Gastroesophageal sphincter (tissue), 4 donors: ENCODE measurements around the gene KAT8. TPM values are rescaled to one million over a fixed set of nuclear protein-coding genes. Genes with fewer than 3 reads are reported as not detected.

Experiments used
- ATAC-seq: fragments of 150-250 bp; one replicate; pipeline ENCODE4 v1.9.1; 2016; ENCODE audit warnings: mild to moderate bottlenecking, moderate library complexity
- H3K27ac ChIP-seq, 4 donors: fragments of 200-600 bp; sonication (generic) in 3 of 4; 1 replicate in 3 of 4; 2 replicates in 1 of 4; pipeline ENCODE4 v1.5.1; 2016 to 2019
- H3K27me3 ChIP-seq: fragments of 200-600 bp; sonication (generic); one replicate; pipeline ENCODE4 v1.5.1; 2019
- H3K36me3 ChIP-seq, 2 donors: fragments of 200-600 bp; sonication (generic); one replicate each; pipeline ENCODE4 v1.5.1; 2019; ENCODE audit warnings: control low read depth in 1 of 2
- H3K4me1 ChIP-seq, 3 donors: fragments of 200-600 bp; sonication (generic); 1 replicate in 2 of 3; 2 replicates in 1 of 3; pipeline ENCODE4 v1.5.1; 2016 to 2019; ENCODE audit warnings: control low read depth in 2 of 3
- H3K4me3 ChIP-seq, 2 donors: fragments of 200-600 bp; sonication (generic); one replicate each; pipeline ENCODE4 v1.5.1; 2019; ENCODE audit warnings: mild to moderate bottlenecking in 1 of 2, moderate library complexity in 1 of 2
- H3K9me3 ChIP-seq, 3 donors: fragments of 200-600 bp; sonication (generic); one replicate each; pipeline ENCODE4 v1.5.1; 2017 to 2019; ENCODE audit warnings: control low read depth in 2 of 3
- EP300 ChIP-seq: sonication (generic); formaldehyde crosslinking; IDR thresholded peaks from one replicate; pipeline ENCODE4 v1.6.1; 2017; ENCODE audit warnings: antibody characterized with exemption, mild to moderate bottlenecking
- POLR2A ChIP-seq, 2 donors: fragments of 450-650 bp; IDR thresholded peaks; one replicate each; pipeline ENCODE4 v1.6.1; 2017; ENCODE audit warnings: antibody characterized with exemption in 2 of 2, mild to moderate bottlenecking in 2 of 2, moderate library complexity in 1 of 2
- POLR2AphosphoS5 ChIP-seq: sonication (generic); formaldehyde crosslinking; IDR thresholded peaks from one replicate; pipeline ENCODE4 v1.6.1; 2017; ENCODE audit warnings: antibody characterized with exemption
- WGBS, 2 donors: methylation state at CpG; one replicate each; pipeline ENCODE4 v1.1.5; 2018; ENCODE audit warnings: low coverage in 1 of 2; 5-methylcytosine and 5-hydroxymethylcytosine counted together
- total RNA-seq, 4 donors: library from RNA; depleted of rRNA; stranded (reverse); fragments of >200 nt; gene quantifications; one replicate each; pipeline ENCODE4 v1.1.0, GENCODE V29; 2016
- TF ChIP-seq, protein P1 (sequence below), 4 experiments: fragments of 200-600 bp in 2 of 4; fragments of 450-650 bp in 2 of 4; sonication (generic) in 1 of 4; IDR thresholded peaks; one replicate each; pipeline ENCODE4 v1.5.1; 2017 to 2019; ENCODE audit warnings: antibody characterized with exemption in 4 of 4, mild to moderate bottlenecking in 2 of 4, moderate library complexity in 2 of 4

KAT8 gene
- total RNA-seq, 4 donors from 2014 or later = 65.6 to 81.4 (median 72.3) TPM

DNA sequence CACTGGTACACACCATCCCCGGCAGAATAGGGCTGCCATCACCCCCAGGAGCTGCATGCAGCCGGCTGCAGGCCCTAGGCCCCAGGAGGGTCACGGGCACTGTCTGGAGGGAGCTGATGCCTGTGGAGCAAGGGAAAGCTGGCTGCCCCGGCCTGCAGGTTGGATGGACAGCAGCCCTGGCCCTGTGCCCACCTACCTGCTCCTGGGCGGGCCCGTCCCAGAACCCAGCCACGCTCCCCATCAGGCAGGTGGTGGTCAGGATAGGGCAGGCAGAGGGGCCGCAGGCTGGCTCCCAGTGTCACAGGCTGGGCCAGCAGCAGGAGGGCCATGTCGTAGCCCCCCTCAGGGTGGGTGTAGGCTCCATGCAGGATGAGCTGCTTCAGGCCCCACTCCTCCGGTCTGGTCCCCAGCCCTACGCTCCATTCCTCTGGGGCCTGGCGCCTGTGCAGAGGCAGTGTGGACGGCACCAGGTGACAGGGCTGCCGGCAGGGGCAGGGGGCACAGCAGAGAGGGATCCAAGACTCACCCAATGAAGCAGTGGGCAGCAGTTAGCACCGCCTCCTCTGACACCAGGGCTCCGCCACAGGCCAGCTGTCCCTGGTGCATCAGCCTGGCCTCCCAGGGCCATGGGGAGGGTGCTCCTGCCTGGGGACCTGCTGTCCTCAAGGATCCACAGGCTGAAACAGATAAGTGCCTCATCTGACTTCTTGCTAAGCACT, 32.7 kb upstream of the KAT8 start:
- no peak for ATAC-seq
- no CpG with 5 or more reads among the region's 16 CpGs for WGBS, 2 donors

DNA sequence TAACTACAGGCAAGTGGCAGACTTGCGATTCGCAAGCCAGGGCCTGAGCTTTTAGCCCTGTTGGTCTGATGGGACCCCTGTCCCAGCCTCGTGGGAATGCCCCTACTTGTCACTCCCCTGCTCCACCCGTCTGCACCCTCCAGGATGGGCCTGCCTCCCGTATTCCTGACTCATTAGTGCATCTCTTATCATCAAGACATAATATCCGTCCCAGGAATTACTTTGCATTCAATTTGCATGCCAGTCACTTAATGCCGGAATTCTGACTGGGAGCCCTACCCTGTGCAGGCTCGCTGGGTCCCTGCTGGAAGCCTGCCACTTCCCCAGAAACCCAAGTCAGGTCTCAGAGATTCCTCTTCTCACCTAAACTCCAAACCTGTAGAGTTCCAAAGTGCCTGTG, 32.1 kb upstream of the KAT8 start:
- Histone ChIP-seq H3K9me3 (no peaks in the 10 kb centered on the region), H3K36me3 (peaks cover 0 to 100% of the 10 kb centered on the region in 2 donors), H3K4me3 (no peak overlapping the region), H3K27me3 (no peaks in the 10 kb centered on the region), H3K4me1 (peaks cover 0 to 25% (median 3%) of the 10 kb centered on the region in 3 donors), H3K27ac (no peak overlapping the region)
- TF ChIP-seq POLR2AphosphoS5 = no peak
- no peak for TF ChIP-seq EP300
- no peak for TF ChIP-seq POLR2A (IDR thresholded peaks at IDR 0.05)
- TF ChIP-seq, protein P1, sequence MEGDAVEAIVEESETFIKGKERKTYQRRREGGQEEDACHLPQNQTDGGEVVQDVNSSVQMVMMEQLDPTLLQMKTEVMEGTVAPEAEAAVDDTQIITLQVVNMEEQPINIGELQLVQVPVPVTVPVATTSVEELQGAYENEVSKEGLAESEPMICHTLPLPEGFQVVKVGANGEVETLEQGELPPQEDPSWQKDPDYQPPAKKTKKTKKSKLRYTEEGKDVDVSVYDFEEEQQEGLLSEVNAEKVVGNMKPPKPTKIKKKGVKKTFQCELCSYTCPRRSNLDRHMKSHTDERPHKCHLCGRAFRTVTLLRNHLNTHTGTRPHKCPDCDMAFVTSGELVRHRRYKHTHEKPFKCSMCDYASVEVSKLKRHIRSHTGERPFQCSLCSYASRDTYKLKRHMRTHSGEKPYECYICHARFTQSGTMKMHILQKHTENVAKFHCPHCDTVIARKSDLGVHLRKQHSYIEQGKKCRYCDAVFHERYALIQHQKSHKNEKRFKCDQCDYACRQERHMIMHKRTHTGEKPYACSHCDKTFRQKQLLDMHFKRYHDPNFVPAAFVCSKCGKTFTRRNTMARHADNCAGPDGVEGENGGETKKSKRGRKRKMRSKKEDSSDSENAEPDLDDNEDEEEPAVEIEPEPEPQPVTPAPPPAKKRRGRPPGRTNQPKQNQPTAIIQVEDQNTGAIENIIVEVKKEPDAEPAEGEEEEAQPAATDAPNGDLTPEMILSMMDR (IDR thresholded peaks at IDR 0.05) = no peak
- WGBS, 2 donors = 64 to 86% methylated on average over 5 to 7 of the region's 8 CpGs
- no peak for ATAC-seq

More for the DNA sequence above, 32.7 kb upstream of the KAT8 start:
- peaks cover 0 to 25% (median 3%) of the 10 kb centered on the region in 3 donors for H3K4me1 ChIP-seq
- H3K4me3 ChIP-seq = no peak overlapping the region
- H3K36me3 ChIP-seq = peaks cover 0 to 100% of the 10 kb centered on the region in 2 donors
- H3K27ac ChIP-seq = no peak overlapping the region
- H3K27me3 ChIP-seq = no peaks in the 10 kb centered on the region
- TF ChIP-seq EP300 (no peak), POLR2A (IDR thresholded peaks at IDR 0.05) (no peak), POLR2AphosphoS5 (no peak)
- TF ChIP-seq, protein P1 (IDR thresholded peaks at IDR 0.05) = no peak
- H3K9me3 ChIP-seq = no peaks in the 10 kb centered on the region

DNA sequence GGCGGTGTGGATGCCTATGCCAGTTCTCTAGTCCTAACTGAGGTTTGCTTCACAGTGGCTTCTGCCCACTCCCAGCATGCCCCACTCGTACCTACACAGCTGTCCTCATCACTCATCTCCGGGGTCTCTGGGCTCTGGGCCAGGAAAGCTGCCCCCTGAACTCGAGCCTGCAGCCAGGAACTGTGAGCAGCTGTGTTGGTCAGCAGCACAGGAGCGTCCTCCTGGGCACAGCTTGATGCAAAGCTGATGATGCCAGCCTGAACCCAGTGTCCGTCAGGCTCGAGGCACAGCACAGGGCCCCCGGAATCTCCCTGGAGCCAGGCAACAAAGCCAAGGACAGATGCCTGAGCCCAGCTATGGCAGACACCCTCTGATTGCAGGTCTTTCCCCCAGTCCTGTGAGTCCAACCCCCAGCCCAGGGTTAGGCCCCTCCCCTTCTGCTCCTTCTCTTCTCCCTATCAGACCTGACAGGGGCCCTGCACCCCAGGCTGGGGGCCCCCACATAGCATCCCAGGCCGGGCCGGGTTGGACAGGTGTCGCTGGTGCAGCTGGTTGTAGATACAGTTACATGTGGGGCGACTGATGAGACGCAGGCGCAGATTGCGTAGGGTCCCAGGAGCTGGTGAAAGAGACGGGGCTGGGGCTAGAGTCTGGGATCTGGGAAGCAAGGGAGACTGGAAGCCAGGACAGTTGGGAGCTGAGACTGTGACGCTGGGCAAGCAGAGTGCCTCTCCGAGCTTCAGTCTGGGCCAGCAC, 31.4 kb upstream of the KAT8 start:
- no peak for ATAC-seq
- WGBS, 2 donors = 85% methylated on average over 8 of the region's 18 CpGs; no CpG with 5 or more reads in 1 of the 2 donors
- Histone ChIP-seq H3K4me3 (no peak overlapping the region), H3K36me3 (peaks cover 0 to 100% of the 10 kb centered on the region in 2 donors), H3K9me3 (no peaks in the 10 kb centered on the region), H3K27ac (no peak overlapping the region), H3K27me3 (no peaks in the 10 kb centered on the region), H3K4me1 (peaks cover 0 to 22% (median 3%) of the 10 kb centered on the region in 3 donors)
- TF ChIP-seq POLR2AphosphoS5 (no peak), EP300 (no peak), POLR2A (IDR thresholded peaks at IDR 0.05) (no peak)
- TF ChIP-seq, protein P1 (IDR thresholded peaks at IDR 0.05) = no peak

DNA sequence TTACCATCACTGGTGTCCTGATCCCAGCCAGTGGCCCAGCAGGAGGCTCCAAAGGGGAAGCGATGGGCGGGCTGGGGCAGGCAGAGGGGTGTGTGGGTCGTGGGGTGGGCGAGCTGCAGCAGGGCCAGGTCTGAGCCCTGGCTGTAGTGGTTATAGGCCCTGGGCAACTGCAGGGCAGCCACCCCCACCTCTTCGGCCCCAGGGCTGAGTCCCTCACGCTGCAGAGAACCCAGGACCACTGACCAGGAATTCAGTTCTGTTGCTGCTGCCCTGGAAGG, 30.9 kb upstream of the KAT8 start:
- WGBS, 2 donors = no CpG with 5 or more reads among the region's 6 CpGs
- H3K36me3 ChIP-seq = peaks cover 0 to 100% of the 10 kb centered on the region in 2 donors
- no peaks in the 10 kb centered on the region for H3K9me3 ChIP-seq
- H3K4me3 ChIP-seq = no peak overlapping the region
- H3K4me1 ChIP-seq = peaks cover 0 to 17% (median 3%) of the 10 kb centered on the region in 3 donors
- H3K27me3 ChIP-seq = no peaks in the 10 kb centered on the region
- no peak overlapping the region for H3K27ac ChIP-seq
- no peak for TF ChIP-seq EP300
- no peak for TF ChIP-seq POLR2AphosphoS5
- TF ChIP-seq, protein P1 (IDR thresholded peaks at IDR 0.05) = no peak
- no peak for TF ChIP-seq POLR2A (IDR thresholded peaks at IDR 0.05)
- ATAC-seq = no peak
